DMS114 treated with DMSO at 0.1 percent for 48 hours (cell line): ENCODE data around the gene KCNQ4.

ENCODE experiments used
- DNase-seq: peaks from one replicate; lab custom pipeline; 2025; ENCODE audit not compliant: unreplicated experiment; lab: John Stamatoyannopoulos, UW

The KCNQ4 gene

GRCh38 chr1:40838980-40839942, 55.7 kb downstream of the KCNQ4 start:
- DNase-seq, result no peak

DNA sequence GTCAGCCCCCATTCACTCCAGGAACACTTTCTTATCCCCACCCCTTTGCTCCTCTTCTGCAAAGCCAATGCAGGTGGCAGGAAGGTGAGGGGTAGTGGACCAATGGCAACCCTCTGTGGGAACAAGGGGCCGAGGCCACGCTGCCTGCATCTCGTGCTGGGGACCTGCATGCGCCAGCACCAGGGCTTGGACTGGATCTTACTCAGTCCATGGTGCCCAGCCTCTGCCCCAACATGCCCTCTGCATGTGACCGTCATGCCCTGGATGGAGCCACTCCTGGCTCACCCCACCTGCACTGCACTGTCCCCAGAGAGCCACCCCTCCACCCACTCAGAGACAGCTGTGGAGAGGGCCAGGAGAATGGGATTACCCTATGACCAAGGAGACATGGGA, 56.4 kb downstream of the KCNQ4 start:
- no peak for DNase-seq

GRCh38 chr1:40840526-40841323, 57.1 kb downstream of the KCNQ4 start:
- DNase-seq, result no peak

GRCh38 chr1:40841602-40842001, 58.0 kb downstream of the KCNQ4 start:
- DNase-seq, result no peak

DNA sequence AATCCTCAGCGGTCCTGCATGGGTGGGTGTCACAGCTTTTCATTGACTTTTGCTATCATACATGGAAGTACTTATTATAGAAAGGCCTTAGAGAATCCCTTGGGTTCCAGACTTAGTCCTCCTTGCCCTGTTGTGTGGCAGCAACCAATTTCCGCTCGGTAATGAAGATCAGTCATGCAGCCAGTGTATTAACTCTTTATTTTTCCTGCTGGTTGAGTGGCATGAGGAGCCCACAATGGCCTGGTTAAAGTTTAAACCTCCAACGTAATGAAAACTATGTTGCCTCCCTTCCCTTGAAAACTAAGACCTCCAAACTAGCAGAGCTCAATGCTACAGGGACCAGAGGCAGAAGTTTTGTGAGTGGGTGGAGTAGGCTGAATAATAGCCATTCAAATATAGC, 58.6 kb downstream of the KCNQ4 start:
- no peak for DNase-seq

DNA sequence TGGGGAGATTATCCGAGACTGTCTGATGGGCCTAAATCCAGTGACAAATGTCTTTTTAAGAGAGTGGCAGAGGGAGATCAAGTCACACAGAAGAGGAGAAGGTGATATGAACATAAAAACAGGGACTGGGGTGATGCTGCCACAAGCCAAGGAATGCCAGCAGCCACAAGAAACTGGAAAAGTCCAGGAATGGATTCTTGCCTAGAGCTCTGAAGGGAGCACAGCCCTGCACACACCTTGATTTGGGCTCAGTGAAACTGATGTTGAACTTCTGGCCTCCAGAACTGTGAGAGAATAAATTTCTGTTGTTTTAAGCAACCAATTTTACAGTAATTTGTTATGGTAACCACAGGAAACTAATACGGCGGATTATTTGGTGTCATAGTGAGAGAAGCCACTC, 59.1 kb downstream of the KCNQ4 start:
- no peak for DNase-seq

DNA sequence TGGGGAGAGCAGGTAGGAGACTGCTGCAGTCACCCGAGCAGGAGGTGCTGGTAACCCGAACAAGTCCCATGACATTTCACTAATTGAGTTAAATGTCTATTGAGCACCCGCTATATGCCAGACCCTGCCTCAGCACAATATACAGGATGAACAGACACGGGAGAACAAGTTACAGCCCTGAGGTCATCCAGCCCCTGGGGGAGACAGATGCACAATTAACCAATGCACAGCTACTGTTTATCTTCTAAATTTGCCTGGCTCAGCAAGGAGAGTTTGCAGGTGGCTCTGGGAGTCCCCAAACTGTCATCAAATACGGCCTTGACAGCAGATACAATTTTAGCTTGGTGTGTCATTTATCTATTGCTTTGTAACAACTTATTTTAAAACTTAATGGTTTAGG, 60.5 kb downstream of the KCNQ4 start:
- no peak for DNase-seq

- no peak for DNase-seq
Observed at GRCh38 chr1:40844887-40845878, 61.6 kb downstream of the KCNQ4 start.

DNA sequence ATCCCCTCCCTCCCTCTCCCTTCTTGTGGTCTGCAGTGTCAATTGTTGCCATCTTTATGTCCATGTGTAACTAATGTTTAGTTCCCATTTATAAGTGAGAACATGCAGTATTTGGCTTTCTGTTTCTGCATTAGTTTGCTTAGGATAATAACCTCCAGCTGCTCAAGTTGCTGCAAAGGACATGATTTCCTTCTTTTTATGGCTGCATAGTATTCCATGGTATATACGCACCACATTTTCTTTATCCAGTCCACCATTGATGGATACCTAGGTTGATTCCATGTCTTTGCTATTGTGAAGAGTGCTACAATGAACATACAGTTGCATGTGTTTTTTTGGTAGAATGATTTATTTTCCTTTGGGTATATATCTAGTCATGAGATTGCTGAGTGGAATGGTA, 62.3 kb downstream of the KCNQ4 start:
- DNase-seq, result no peak

DNA sequence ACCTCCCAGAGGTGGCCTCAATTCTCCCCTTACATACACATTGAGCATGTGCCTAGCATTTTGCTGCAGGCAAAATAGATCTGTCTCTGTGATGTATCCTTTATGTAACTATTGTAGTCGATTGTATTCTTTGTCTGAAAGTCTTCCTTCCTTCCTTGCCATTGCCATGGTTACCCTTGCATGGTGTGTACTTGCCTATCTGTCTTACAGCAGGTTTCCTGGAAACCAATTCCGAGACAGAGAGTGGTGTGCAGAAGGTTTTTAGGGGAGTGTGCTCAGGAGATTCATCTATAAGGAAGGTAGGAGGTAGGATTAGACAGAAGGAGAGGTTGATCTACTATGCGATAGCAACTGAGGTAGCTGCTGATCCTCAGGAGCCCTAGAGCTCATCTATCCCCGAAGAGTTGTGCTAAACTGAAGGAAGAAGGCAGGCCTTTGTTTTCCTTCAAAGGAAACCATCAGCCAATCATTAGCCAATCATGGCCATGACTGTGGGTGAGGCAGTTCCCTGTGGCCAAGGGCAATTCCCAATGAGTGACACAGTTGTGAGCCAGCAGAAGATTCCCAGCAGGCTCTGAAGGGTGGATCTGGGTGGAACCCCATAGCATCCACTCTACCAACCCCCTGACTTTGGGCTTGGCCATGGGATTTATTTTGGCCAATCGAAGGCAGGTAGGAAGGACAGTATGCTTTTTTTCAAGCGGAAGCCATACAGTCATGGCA, 63.6 kb downstream of the KCNQ4 start:
- DNase-seq, result no peak

GRCh38 chr1:40848530-40849189, 65.1 kb downstream of the KCNQ4 start:
- DNase-seq, result peak; percentile 8

DNA sequence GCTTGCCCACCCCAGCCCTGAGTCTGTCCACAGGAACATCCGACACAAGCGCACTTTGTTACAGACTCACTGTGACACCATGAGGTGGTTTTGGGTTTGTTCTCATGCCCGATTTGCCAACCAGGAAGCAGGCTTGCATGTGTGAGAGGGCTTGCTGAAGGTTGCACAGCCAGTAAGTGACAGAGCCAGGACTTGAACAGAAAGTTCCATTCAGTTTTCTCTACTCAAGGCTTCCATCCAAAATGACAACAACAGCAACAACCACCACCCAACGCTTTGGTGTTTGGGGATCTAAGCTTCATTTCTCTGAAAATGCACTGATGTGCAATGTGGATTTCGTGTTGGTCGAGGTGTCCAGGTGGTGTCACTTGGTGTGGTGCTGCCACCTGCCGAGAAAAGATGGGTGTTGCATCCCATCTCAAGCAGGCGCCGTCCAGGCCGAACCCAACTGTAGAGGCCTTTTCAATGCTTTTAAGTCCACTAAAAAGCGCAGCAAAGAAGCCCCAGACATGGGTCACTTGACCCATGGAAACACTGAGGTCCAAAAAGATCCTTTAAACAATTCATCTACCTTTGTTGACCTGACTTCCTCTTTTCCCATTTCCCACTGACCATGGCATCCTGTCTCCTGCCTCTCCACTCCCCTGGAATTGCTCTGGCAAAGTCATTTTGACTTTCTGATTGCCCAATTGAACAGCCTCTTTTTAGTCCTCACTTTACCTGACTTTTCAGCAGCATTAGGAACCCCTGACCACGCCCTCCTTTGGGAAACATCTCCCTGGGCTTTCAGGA, 66.4 kb downstream of the KCNQ4 start:
- peak; percentile 19 for DNase-seq

DNA sequence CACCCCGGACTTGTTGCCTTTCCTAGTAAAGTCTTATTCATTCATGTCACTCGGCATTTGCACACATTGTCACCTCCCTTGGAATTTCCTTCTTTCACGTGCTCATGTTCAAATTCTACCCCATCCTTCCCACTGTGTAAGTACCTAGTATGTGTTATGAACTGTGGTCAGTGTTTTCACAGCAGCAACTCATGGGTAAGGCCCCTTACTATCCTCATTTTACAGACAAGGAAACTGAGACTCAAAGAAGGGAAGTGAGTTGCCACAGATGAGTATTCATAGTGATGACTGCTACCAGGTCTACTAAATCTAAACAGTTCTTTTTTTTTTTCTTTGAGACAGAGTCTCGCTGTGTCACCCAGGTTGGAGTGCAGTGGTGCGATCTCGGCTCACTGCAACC, 68.1 kb downstream of the KCNQ4 start:
- no peak for DNase-seq

DNA sequence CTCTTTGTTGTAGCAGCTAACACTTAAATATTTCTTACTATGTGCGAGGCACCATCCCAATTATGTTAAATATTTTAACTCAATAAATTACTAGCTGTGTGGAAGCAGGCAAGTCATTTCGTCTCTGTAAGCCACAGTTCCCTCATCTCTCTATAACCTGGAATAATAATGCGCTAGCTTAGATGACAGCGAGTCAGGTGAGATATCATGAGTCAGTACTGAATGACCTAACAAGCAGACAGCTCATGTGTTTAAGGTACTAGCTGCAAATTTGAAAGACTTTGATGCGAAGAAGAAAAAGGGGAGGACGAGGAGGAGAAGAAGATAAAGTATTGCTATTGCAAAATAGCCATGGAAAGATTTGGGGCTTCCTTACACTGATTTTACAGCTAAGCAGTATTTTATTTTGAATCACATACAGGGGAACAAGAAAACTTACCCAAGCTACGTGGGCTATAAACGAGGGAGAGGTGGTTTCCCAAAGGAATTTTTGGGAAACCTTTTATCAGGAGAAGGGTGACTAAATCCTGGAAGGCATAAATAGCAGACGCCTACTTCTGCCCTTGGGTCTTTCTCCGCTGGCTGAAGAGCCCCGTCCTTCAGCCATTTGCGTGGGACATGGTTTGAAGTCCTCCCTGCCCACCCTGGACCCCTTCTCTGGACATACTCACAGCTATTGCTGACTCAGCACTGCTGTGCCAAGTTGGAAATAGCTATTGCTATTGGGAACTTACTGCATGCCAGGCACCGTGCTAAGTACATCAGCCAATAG, 69.7 kb downstream of the KCNQ4 start:
- no peak for DNase-seq

- DNase-seq, result no peak
Observed at GRCh38 chr1:40853885-40854170, 70.2 kb downstream of the KCNQ4 start.

- no peak for DNase-seq
Observed at GRCh38 chr1:40855513-40855912, 71.9 kb downstream of the KCNQ4 start.

- DNase-seq, result no peak
Observed at GRCh38 chr1:40856116-40856515, 72.5 kb downstream of the KCNQ4 start.

DNA sequence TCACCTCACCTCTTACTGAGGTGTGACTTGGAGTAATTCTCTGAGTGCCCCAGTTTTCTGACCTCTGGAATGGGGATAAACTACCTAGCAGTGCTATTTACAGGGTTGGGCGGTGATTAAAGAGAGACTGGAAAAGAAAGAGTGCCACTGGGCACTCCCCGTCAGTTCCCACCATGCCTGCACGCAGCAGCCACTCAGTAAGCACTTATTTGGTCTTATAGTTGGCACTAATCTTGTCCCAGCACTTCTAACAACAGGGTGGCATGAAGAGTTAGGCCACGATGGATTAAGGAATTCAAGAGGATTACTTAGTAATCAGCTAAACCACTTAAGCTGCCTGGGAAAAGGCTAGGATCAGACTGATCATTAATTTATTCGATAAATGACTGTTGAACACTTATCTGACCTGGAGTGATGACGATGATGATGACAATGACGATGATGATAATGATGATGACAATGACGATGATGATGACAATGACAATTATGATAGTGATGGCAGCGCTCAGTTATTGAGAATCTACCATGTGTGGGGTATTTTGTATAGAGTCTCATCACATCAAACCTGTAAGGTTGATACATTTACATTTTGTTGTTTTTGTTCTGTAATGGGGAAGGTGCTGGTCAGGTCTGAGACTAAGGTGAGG, 73.2 kb downstream of the KCNQ4 start:
- DNase-seq, result no peak
